GM12865 (cell line): ENCODE data around the gene SPTLC1.
"Not testable (repeated sequence)": the region's sequence is repeated elsewhere in the genome, so short reads cannot be mapped to it uniquely, and the experiment has no call there.

Experiments used
- DNase-seq: peaks from one replicate; pipeline ENCODE4 v3.0.0; 2010; ENCODE audit warnings: low read depth
- H3K4me3 ChIP-seq: 2 replicates; pipeline ENCODE4 v1.5.1; 2011; ENCODE audit warnings: mild to moderate bottlenecking, low read depth, low read length, control low read depth
- TF ChIP-seq, protein P1 (sequence below): IDR thresholded peaks from 2 replicates; pipeline ENCODE4 v1.5.1; 2011; ENCODE audit warnings: low read length, control low read depth, low read depth, inconsistent platforms; ENCODE audit not compliant: insufficient read depth; ENCODE audit errors: missing control alignments

Gene SPTLC1

DNA sequence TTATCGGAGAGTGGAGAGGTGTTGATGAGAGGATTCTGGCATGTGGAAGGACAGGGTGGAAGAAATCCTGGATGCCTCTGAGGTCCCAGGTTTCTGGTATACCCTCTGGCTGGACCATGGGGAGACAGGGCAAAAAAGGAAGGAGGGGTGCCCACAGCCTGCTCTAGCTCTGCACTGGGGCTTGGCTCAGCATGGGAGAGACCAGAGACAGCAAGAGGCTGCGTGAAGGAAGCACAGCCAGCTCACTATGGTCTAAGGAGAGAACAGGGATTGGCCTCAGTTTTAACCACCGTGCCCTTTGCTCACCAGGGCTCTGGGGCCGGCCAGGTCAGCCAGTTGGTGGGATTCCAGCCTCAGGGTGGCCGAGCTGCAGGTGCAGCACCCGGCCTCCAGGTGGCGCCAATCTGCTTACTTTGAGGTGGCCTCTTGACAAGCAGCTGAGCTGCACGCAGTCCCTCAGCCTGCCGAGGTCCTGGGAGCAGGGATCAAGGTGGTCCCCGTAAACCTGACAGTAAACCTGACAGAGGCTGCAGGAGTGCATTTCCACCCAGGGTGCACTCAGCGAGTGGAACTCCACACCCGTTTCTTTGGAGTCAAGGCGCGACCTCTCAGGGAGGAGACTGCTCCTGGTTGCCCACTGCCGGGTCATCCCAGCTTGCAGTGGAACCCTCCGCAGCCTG, 25.0 kb upstream of the SPTLC1 start:
- TF ChIP-seq, protein P1, sequence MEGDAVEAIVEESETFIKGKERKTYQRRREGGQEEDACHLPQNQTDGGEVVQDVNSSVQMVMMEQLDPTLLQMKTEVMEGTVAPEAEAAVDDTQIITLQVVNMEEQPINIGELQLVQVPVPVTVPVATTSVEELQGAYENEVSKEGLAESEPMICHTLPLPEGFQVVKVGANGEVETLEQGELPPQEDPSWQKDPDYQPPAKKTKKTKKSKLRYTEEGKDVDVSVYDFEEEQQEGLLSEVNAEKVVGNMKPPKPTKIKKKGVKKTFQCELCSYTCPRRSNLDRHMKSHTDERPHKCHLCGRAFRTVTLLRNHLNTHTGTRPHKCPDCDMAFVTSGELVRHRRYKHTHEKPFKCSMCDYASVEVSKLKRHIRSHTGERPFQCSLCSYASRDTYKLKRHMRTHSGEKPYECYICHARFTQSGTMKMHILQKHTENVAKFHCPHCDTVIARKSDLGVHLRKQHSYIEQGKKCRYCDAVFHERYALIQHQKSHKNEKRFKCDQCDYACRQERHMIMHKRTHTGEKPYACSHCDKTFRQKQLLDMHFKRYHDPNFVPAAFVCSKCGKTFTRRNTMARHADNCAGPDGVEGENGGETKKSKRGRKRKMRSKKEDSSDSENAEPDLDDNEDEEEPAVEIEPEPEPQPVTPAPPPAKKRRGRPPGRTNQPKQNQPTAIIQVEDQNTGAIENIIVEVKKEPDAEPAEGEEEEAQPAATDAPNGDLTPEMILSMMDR: peak; percentile 95
- peak; percentile 76 for DNase-seq
- H3K4me3 ChIP-seq: no peak overlapping the region

DNA sequence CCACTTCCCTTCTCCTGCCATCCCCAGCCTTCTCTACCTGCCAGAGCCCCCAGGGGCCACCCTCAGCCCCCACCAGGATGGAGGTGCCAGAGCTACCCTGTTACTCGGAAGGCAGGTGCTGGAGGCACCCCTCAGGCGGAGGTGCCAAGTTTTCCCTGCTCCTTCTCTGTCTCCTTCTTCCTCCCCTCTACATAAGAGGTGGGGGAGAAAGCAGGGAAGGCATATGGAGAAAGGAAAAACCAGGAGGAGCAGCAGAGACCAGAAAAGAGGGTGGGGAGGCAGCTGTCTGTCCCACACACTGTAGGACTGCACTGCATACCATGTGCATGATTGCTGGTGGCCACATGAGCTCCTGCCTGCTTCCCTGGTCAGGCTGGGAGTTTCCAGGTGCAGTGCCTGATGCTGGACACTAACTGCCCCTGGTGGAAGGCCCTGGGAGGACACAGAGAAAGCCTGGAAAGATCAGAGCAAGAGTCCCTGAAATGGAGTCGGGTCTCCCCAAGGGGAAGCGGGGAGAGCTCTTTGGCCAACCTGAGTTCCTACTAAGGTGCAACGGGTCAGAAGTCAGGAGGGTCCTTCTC, 23.8 kb upstream of the SPTLC1 start:
- H3K4me3 ChIP-seq, DNase-seq: not testable (repeated sequence)

DNA sequence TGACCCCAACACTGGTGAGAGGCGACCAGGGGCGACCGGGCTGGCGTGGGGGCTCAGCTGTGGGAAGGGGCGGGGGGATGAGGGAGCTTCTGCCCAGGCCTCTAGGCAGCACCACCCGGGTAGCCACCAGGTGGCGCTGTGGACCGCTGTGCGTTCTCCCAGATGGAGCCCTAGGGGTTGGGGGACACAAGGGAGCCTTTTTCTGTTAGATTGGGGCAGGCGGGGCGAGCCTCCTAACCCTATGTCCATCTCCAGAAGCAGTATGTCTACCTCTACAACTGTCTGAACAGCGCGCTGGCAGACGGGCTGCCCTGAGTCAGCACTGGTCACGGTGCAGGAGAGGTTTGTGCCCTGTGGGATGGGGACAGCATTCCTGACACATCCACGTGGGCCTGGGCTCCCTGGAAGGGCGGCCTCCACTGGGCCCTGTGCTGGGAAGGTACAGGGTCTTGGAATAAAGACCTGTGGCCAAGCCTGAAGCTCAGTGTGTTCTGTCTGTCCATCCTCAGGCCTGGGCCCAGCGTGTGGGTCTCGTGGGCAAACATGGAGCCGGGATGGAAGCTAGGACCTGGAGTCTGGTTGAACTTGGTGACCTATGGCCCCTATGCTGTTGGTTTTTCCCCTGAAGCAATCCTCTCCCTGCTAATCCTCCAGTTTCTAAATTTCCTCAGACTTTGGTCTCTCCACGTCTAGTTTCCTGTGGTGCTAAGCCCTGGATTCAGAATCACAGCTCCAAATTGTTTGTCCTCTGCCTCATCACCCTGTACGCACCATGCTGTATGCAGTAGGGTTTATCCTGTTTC, 23.1 kb upstream of the SPTLC1 start:
- TF ChIP-seq, protein P1: peak; percentile 85
- no peak overlapping the region for H3K4me3 ChIP-seq
- DNase-seq: peak; percentile 65

DNA sequence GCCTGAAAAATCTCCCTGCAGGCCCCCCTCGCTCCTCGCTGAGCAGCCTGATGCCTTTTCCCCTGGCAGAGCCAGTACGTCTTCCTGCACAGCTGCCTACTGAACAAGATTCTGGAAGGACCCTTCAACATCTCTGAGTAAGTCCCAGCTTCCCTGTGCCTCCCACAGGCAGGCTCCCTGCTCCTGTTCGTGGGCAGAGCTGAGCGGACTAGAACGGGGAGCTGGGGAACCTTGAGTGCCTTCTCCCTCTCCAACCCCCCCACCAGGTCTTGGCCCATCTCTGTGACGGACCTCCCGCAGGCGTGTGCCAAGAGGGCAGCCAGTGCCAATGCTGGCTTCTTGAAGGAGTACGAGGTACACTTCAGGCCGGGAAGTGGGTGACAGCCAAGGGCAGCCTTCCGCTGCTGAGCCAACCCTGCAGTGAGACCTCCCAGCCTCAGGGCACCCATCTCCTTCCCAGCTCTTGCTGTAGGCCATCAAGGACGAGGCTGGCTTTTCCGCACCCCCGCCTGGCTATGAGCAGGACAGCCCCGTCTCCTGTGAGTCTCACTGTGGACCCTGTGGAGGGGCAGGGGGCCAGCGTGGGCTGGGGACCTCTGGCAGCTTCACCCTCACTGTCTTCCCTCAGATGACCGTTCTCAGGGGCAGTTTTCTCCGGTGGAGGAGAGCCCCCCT, 21.1 kb upstream of the SPTLC1 start:
- TF ChIP-seq, protein P1: no peak
- no peak for DNase-seq
- H3K4me3 ChIP-seq: no peak overlapping the region

DNA sequence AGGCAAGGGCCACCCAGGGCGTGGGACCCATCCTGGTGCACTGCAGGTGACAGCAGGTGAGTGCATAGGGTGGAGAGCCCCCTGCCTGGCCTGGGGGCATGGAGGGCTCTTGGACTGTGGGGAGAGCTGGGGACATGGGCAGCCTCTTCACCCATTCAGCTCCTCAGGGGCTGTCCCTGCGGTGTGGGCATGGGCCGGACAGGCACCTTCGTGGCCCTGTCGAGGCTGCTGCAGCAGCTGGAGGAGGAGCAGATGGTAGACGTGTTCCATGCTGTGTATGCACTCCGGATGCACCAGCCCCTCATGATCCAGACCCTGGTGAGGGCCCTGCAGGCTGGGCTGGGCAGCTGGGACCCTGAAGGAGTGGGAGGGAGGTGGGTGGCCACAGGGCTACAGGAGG, 20.4 kb upstream of the SPTLC1 start:
- TF ChIP-seq, protein P1: no peak

DNA sequence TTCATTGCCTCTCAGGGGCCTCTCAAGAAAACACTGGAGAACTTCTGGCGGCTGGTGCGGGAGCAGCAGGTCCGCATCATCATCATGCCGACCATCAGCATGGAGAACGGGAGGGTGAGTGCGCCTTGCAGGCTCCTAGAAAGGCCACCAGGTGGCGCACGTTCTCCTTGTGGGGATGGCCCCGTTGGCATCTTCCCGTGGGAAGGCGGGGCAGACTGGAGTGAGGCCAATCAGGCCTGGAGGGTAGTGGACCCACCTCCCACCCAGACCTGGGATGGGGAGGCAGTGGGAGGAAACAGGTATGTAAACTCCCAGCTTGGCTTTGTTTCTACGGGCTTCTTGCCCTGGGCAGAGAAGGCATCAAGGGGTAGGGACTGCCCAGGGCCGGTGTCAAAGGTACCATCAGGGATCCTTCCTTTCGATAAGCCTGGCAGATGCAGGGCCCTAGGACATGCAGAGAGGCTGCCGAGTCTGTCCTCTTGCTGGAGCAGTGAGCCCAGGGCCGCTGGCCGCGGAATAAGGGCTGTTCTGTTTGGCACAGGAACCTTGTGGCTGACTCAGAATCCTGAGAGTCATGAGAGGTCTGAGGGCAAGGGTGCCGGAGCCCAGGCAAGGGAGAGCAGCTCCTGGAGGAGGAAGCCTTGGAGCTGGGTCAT, 18.9 kb upstream of the SPTLC1 start:
- TF ChIP-seq, protein P1: peak; percentile 93
- no peak overlapping the region for H3K4me3 ChIP-seq
- peak; percentile 77 for DNase-seq

More for the DNA sequence above, 20.4 kb upstream of the SPTLC1 start:
- no peak for DNase-seq
- H3K4me3 ChIP-seq: no peak overlapping the region

DNA sequence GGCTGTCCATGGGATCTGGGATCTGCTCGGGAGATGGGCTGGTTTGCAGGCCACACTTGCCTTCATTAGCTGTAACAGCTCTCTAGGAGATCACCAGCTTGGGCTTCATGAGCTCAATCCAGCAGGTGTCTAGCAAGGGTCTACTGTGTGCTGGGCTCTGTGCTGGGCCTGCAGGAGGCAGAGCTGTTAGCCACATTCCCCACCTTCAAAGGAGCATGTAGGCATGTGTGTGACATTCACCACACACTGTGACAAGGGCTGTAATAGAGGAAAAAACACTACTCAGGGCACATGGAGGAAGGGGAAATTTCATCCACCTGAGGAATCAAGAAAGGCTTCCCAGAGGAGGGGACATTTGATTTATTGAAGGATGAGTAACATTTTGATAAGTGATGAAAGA, 17.7 kb upstream of the SPTLC1 start:
- DNase-seq, H3K4me3 ChIP-seq: not testable (repeated sequence)
